Activated CD4-positive, alpha-beta memory T cell treated with anti-CD3 and anti-CD28 coated beads for 36 hours (primary cell): ENCODE results near the gene OVCA2. TPM values are rescaled to one million over a fixed set of nuclear protein-coding genes. Genes with fewer than 3 reads are reported as not detected.

Experiments used
- CTCF ChIA-PET: fragments of 350-600 bp; sonication (Branson Sonifier 250); formaldehyde crosslinking; loops from one replicate; lab custom pipeline; 2021; ENCODE audit warnings: antibody characterized with exemption, inconsistent platforms; lab: Charles Lee
- POLR2A ChIA-PET: fragments of 350-600 bp; sonication (Branson Sonifier 250); formaldehyde crosslinking; loops from one replicate; lab custom pipeline; 2021; ENCODE audit warnings: antibody characterized with exemption; lab: Charles Lee
- DNase-seq: peaks from one replicate; pipeline ENCODE4 v3.0.0-alpha.2; 2020
- H3K27ac Mint-ChIP-seq: one replicate; pipeline ENCODE4 v1.8.0; 2021; ENCODE audit warnings: mixed read lengths
- H3K27me3 Mint-ChIP-seq: one replicate; pipeline ENCODE4 v1.8.0; 2021; ENCODE audit warnings: mixed read lengths
- H3K36me3 Mint-ChIP-seq: one replicate; pipeline ENCODE4 v1.8.0; 2021; ENCODE audit warnings: mixed read lengths
- H3K4me1 Mint-ChIP-seq: one replicate; pipeline ENCODE4 v1.8.0; 2021; ENCODE audit warnings: low read depth, mixed read lengths
- H3K4me3 Mint-ChIP-seq: one replicate; pipeline ENCODE4 v1.8.0; 2021; ENCODE audit warnings: mild to moderate bottlenecking, mixed read lengths
- H3K9me3 Mint-ChIP-seq: one replicate; pipeline ENCODE4 v1.8.0; 2021; ENCODE audit warnings: mixed read lengths
- intact Hi-C: fragments of 100-400 bp; cut with micrococcal nuclease; formaldehyde crosslinking; loops from one replicate; pipeline ENCODE4 v1.15.1; 2023
- total RNA-seq, 2 experiments: library from RNA; stranded (reverse); gene quantifications; one replicate each; pipeline ENCODE4 v1.2.3, GENCODE V29; 2021

Gene OVCA2
- total RNA-seq, 2 experiments from 2014 or later = 31.7 to 34.8 TPM

- ChIA-PET CTCF (interaction anchor here (0.9 to 8.3 kb wide), 5 partner anchors 12 to 211 kb away, joined by 3 to 122 read pairs (median 6); partner anchors contain the start of gene HIC1), POLR2A (interaction anchor here (1.0 to 5.7 kb wide), 6 partner anchors 10 to 182 kb away, joined by 5 to 82 read pairs (median 7); no protein-coding TSS in a partner anchor)
- peaks cover 49% of the 10 kb centered on the region for H3K4me1 Mint-ChIP-seq
- DNase-seq = no peak
- peaks cover 2% of the 10 kb centered on the region for H3K27me3 Mint-ChIP-seq
- intact Hi-C loops = no loop called here
- peak overlapping the region; percentile 93 for H3K27ac Mint-ChIP-seq
- peaks cover 46% of the 10 kb centered on the region for H3K36me3 Mint-ChIP-seq
- H3K4me3 Mint-ChIP-seq = peak overlapping the region; percentile 7
- H3K9me3 Mint-ChIP-seq = no peaks in the 10 kb centered on the region
Measured at GRCh38 chr17:2071455-2072281, 29.8 kb downstream of the OVCA2 start.

- POLR2A ChIA-PET = interaction anchor here (0.6 to 0.9 kb wide), 2 partner anchors 11 to 1629 kb away, joined by 3 read pairs; no protein-coding TSS in a partner anchor
- CTCF ChIA-PET = interaction anchor here (0.8 kb wide), 1 partner anchor 170 kb away, joined by 3 read pairs; no protein-coding TSS in a partner anchor
- H3K27ac Mint-ChIP-seq = no peak overlapping the region
- no peak for DNase-seq
- H3K4me3 Mint-ChIP-seq = no peak overlapping the region
- H3K9me3 Mint-ChIP-seq = no peaks in the 10 kb centered on the region
- no peaks in the 10 kb centered on the region for H3K27me3 Mint-ChIP-seq
- peaks cover 42% of the 10 kb centered on the region for H3K36me3 Mint-ChIP-seq
- intact Hi-C loops = no loop called here
- H3K4me1 Mint-ChIP-seq = peaks cover 27% of the 10 kb centered on the region
Measured at GRCh38 chr17:2074919-2075318, 33.1 kb downstream of the OVCA2 start.

- ChIA-PET POLR2A (interaction anchor here (0.9 kb wide), 1 partner anchor 11 kb away, joined by 3 read pairs; no protein-coding TSS in a partner anchor), CTCF (interaction anchor here (0.8 to 1.0 kb wide), 2 partner anchors 11 to 17 kb away, joined by 3 read pairs; no protein-coding TSS in a partner anchor)
- intact Hi-C loops = no loop called here
- no peaks in the 10 kb centered on the region for H3K27me3 Mint-ChIP-seq
- no peak for DNase-seq
- H3K9me3 Mint-ChIP-seq = no peaks in the 10 kb centered on the region
- H3K27ac Mint-ChIP-seq = no peak overlapping the region
- peaks cover 40% of the 10 kb centered on the region for H3K36me3 Mint-ChIP-seq
- no peak overlapping the region for H3K4me3 Mint-ChIP-seq
- H3K4me1 Mint-ChIP-seq = peaks cover 22% of the 10 kb centered on the region
Measured at GRCh38 chr17:2075336-2076086, 33.7 kb downstream of the OVCA2 start.

DNA sequence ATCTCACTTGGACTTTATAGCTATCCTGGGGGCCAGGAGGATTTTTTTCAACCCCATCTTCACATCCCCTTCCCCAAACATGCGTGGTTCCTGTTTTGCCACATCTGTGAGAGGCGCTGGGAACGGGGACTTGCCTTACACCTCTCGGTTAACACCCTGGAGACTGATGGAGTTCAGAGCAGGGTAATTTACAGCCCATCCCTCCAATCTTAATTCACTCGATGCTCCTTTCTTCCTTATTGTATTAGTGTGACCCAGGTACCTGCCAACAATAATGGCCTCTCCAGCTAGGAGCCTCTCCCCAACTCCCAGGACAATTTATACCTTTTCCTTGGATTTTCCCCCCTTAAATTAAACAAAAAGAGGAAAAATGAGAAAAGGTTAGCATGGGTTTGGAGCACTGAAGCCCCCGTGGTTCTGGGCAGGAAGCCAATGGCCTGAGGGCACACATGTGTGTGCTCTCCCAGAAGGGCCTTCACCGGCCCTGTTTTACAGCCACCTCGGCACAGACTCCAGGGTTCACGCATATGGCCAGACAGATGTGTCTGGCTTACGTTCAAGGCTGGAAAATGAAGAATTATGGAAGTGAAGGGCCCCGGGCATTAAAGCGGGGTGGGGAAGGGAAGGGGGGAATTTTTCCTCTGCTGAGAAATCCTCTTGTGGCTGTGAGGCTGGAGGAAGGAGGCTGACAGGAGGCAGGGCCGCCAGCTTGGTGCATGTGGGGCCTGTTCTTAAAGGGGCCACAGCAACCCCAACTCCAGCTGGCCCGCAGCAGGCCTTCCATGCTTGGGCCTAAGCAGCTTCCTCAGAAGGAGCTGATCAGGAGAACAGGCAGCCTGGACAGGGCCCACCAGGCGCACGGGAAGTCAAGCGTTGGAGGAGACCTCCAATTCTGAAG lies 34.5 kb downstream of the OVCA2 start:
- Mint-ChIP-seq H3K9me3 (no peaks in the 10 kb centered on the region), H3K36me3 (peaks cover 45% of the 10 kb centered on the region), H3K4me3 (no peak overlapping the region), H3K27me3 (no peaks in the 10 kb centered on the region), H3K27ac (no peak overlapping the region), H3K4me1 (peaks cover 14% of the 10 kb centered on the region)
- intact Hi-C loops = no loop called here
- ChIA-PET POLR2A (no interaction called here), CTCF (interaction anchor here (0.8 to 1.0 kb wide), 2 partner anchors 12 to 18 kb away, joined by 3 read pairs; no protein-coding TSS in a partner anchor)
- no peak for DNase-seq

- POLR2A ChIA-PET = no interaction called here
- DNase-seq = no peak
- intact Hi-C loops = no loop called here
- no peaks in the 10 kb centered on the region for H3K9me3 Mint-ChIP-seq
- no peaks in the 10 kb centered on the region for H3K27me3 Mint-ChIP-seq
- H3K36me3 Mint-ChIP-seq = peaks cover 47% of the 10 kb centered on the region
- H3K27ac Mint-ChIP-seq = no peak overlapping the region
- CTCF ChIA-PET = no interaction called here
- peaks cover 12% of the 10 kb centered on the region for H3K4me1 Mint-ChIP-seq
- H3K4me3 Mint-ChIP-seq = no peak overlapping the region
Measured at GRCh38 chr17:2077040-2077439, 35.2 kb downstream of the OVCA2 start.

DNA sequence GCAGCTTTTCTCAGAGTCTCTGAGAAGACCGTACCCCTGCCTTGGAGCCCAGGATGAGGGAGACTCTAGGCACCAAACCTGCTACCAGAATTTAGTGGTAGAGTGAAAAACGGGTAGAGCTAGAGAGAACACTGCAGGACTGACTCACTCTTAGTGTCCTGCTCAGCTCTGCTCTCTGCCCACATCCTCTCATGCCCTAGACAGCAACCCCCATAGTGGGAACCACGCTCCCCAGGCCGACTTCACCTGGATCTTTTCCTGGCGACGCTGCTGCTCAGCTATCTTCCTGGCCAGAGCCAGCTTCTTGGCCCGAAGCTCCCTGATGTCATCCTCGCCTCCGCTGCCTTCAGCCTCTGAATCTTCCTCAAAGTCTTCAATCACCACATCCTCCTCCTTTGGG lies 39.7 kb downstream of the OVCA2 start:
- no peak overlapping the region for H3K27ac Mint-ChIP-seq
- no peaks in the 10 kb centered on the region for H3K9me3 Mint-ChIP-seq
- no peak for DNase-seq
- H3K4me3 Mint-ChIP-seq = no peak overlapping the region
- intact Hi-C loops = no loop called here
- no peaks in the 10 kb centered on the region for H3K27me3 Mint-ChIP-seq
- ChIA-PET POLR2A (interaction anchor here (1.1 to 1.6 kb wide), 3 partner anchors 9 to 11 kb away, joined by 4 to 7 read pairs (median 6); no protein-coding TSS in a partner anchor), CTCF (interaction anchor here (0.5 to 1.7 kb wide), 3 partner anchors 23 to 69 kb away, joined by 3 to 5 read pairs (median 4); partner anchors contain the start of gene HIC1)
- H3K4me1 Mint-ChIP-seq = peaks cover 35% of the 10 kb centered on the region
- H3K36me3 Mint-ChIP-seq = peaks cover 59% of the 10 kb centered on the region

GRCh38 chr17:2082003-2082781 lies 40.4 kb downstream of the OVCA2 start:
- intact Hi-C loops = no loop called here
- no peaks in the 10 kb centered on the region for H3K9me3 Mint-ChIP-seq
- ChIA-PET POLR2A (interaction anchor here (1.1 to 1.6 kb wide), 4 partner anchors 9 to 180 kb away, joined by 3 to 7 read pairs (median 5); no protein-coding TSS in a partner anchor), CTCF (interaction anchor here (0.5 to 1.8 kb wide), 7 partner anchors 13 to 200 kb away, joined by 3 to 8 read pairs (median 4); partner anchors contain the start of gene HIC1)
- H3K4me3 Mint-ChIP-seq = no peak overlapping the region
- H3K36me3 Mint-ChIP-seq = peaks cover 61% of the 10 kb centered on the region
- no peak for DNase-seq
- H3K27me3 Mint-ChIP-seq = no peaks in the 10 kb centered on the region
- no peak overlapping the region for H3K27ac Mint-ChIP-seq
- peaks cover 41% of the 10 kb centered on the region for H3K4me1 Mint-ChIP-seq

- intact Hi-C loops = no loop called here
- H3K27ac Mint-ChIP-seq = peak overlapping the region; percentile 40
Measured at GRCh38 chr17:2083613-2084035, 41.8 kb downstream of the OVCA2 start.

GRCh38 chr17:2084036-2084765 lies 42.4 kb downstream of the OVCA2 start:
- Mint-ChIP-seq H3K9me3 (no peaks in the 10 kb centered on the region), H3K27ac (peak overlapping the region; percentile 40), H3K27me3 (no peaks in the 10 kb centered on the region), H3K4me3 (no peak overlapping the region), H3K4me1 (peaks cover 61% of the 10 kb centered on the region), H3K36me3 (peaks cover 47% of the 10 kb centered on the region)
- intact Hi-C loops = no loop called here
- DNase-seq = no peak
- POLR2A ChIA-PET = interaction anchor here (1.2 kb wide), 1 partner anchor 14 kb away, joined by 4 read pairs; no protein-coding TSS in a partner anchor
- CTCF ChIA-PET = interaction anchor here (0.8 to 1.9 kb wide), 5 partner anchors 13 to 161 kb away, joined by 3 to 8 read pairs (median 4); no protein-coding TSS in a partner anchor

More at GRCh38 chr17:2083613-2084035, 41.8 kb downstream of the OVCA2 start:
- Mint-ChIP-seq H3K9me3 (no peaks in the 10 kb centered on the region), H3K4me1 (peaks cover 55% of the 10 kb centered on the region), H3K36me3 (peaks cover 51% of the 10 kb centered on the region), H3K27me3 (no peaks in the 10 kb centered on the region), H3K4me3 (no peak overlapping the region)
- ChIA-PET POLR2A (interaction anchor here (1.2 kb wide), 1 partner anchor 13 kb away, joined by 4 read pairs; no protein-coding TSS in a partner anchor), CTCF (interaction anchor here (0.8 to 1.9 kb wide), 5 partner anchors 13 to 161 kb away, joined by 3 to 8 read pairs (median 4); no protein-coding TSS in a partner anchor)
- DNase-seq = no peak
